PC-9 (cell line): Measurements from ENCODE around the gene PROSER2. TPM values are rescaled to one million over a fixed set of nuclear protein-coding genes. Genes with fewer than 3 reads are reported as not detected.

Experiments
- BruUV-seq: library from RNA; stranded (reverse); fragments of 400-500 nt; replicated peaks from 2 replicates; lab custom pipeline; 2021; lab: Mats Ljungman, UMichigan
- CTCF ChIA-PET: fragments of 300-600 bp; sonication (Branson Sonifier 250); formaldehyde crosslinking; loops from one replicate; lab custom pipeline; 2022; ENCODE audit warnings: antibody characterized with exemption; lab: Charles Lee
- POLR2A ChIA-PET: fragments of 300-600 bp; sonication (Branson Sonifier 250); formaldehyde crosslinking; loops from one replicate; lab custom pipeline; 2022; ENCODE audit warnings: antibody characterized with exemption; ENCODE audit not compliant: unreplicated experiment; lab: Charles Lee
- DNase-seq, 2 experiments: peaks; one replicate each; pipeline versions ENCODE4 v3.0.0 to v3.0.0-alpha.2; 2015 to 2022; ENCODE audit warnings: mixed read lengths in 1 of 2
- H2AFZ ChIP-seq: fragments of 200-600 bp; sonication (generic); 2 replicates; pipeline ENCODE4 v1.8.1; 2017; ENCODE audit warnings: antibody characterized with exemption
- H3F3A ChIP-seq: fragments of 200-600 bp; sonication (generic); 2 replicates; pipeline ENCODE4 v1.8.1; 2017; ENCODE audit warnings: antibody characterized with exemption, mild to moderate bottlenecking, low read depth; ENCODE audit not compliant: insufficient read depth
- H3K27ac ChIP-seq: fragments of 200-600 bp; sonication (generic); 2 replicates; pipeline ENCODE4 v1.6.1; 2016; ENCODE audit warnings: mixed run types
- H3K27me3 ChIP-seq: fragments of 200-600 bp; sonication (generic); 2 replicates; pipeline ENCODE4 v1.6.1; 2016; ENCODE audit warnings: low read depth, mixed run types; ENCODE audit not compliant: insufficient read depth
- H3K36me3 ChIP-seq: fragments of 200-600 bp; sonication (generic); 2 replicates; pipeline ENCODE4 v1.6.1; 2016; ENCODE audit warnings: low read depth, mixed run types
- H3K4me1 ChIP-seq: fragments of 200-600 bp; sonication (generic); replicated peaks from 2 replicates; pipeline ENCODE4 v1.6.1; 2016; ENCODE audit warnings: mixed run types; ENCODE audit not compliant: insufficient read depth
- H3K4me2 ChIP-seq: fragments of 200-600 bp; sonication (generic); 2 replicates; pipeline ENCODE4 v1.6.1; 2017; ENCODE audit warnings: mixed run types
- H3K4me3 ChIP-seq: fragments of 200-600 bp; sonication (generic); 2 replicates; pipeline ENCODE4 v1.6.1; 2016; ENCODE audit warnings: mixed run types
- H3K79me2 ChIP-seq: fragments of 200-600 bp; sonication (generic); 2 replicates; pipeline ENCODE4 v1.6.1; 2017; ENCODE audit warnings: low read depth, mixed run types
- H3K9me2 ChIP-seq: fragments of 200-600 bp; sonication (generic); 2 replicates; pipeline ENCODE4 v1.8.1; 2017; ENCODE audit warnings: mild to moderate bottlenecking; ENCODE audit not compliant: insufficient read depth
- H3K9me3 ChIP-seq: fragments of 200-600 bp; sonication (generic); 2 replicates; pipeline ENCODE4 v1.8.1; 2016; ENCODE audit warnings: low read depth; ENCODE audit not compliant: insufficient read depth
- H4K20me1 ChIP-seq: fragments of 200-600 bp; sonication (generic); 2 replicates; pipeline ENCODE4 v1.8.1; 2017; ENCODE audit not compliant: insufficient read depth
- EZH2 ChIP-seq: fragments of 200-600 bp; sonication (generic); IDR thresholded peaks from 2 replicates; pipeline ENCODE4 v1.8.0; 2017; ENCODE audit warnings: antibody characterized with exemption, low read depth
- intact Hi-C: fragments of 100-400 bp; cut with micrococcal nuclease; formaldehyde crosslinking; loops from one replicate; pipeline ENCODE4 v1.10.0; 2022; ENCODE audit not compliant: unreplicated experiment
- total RNA-seq: library from RNA; stranded (reverse); gene quantifications from 2 replicates; pipeline ENCODE4 v1.2.3, GENCODE V29; 2021
- TF ChIP-seq, protein P1 (sequence below): fragments of 200-600 bp; sonication (generic); conservative IDR thresholded peaks from 2 replicates; pipeline ENCODE4 v1.6.1; 2017; ENCODE audit warnings: mixed run types, antibody characterized with exemption, mild to moderate bottlenecking, moderate library complexity

The PROSER2 gene
- total RNA-seq, 1 experiment from 2014 or later: 66.6 TPM

DNA sequence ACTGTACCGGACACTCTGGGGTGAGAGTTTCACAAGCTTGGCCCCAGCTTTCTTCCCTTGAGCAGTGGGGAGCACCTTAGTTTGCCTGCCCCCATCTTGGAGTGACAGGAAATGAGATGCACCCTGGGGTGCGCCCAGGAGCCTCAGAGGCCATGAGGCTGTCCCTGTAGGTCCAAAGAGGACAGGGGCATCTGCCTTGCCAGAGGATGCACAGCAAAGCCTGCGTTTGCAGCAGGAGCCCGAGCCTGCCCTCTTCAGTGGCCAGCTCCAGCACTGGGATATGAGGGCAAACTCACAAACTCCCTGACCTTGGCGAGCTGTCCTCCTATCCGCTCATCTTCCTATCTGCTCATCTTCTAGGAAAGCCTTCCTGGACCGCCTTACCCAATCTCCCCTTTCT lies 79.5 kb downstream of the PROSER2 start:
- H3K27me3 ChIP-seq: no peaks in the 10 kb centered on the region
- no peaks in the 10 kb centered on the region for H3K79me2 ChIP-seq
- ChIA-PET CTCF (interaction anchor here (0.6 kb wide), 1 partner anchor 117 kb away, joined by 4 read pairs; no protein-coding TSS in a partner anchor), POLR2A (no interaction called here)
- no peaks in the 10 kb centered on the region for H3K9me2 ChIP-seq
- no peaks in the 10 kb centered on the region for H3K9me3 ChIP-seq
- H2AFZ ChIP-seq: no peak overlapping the region
- no peak for TF ChIP-seq EZH2
- TF ChIP-seq, protein P1, sequence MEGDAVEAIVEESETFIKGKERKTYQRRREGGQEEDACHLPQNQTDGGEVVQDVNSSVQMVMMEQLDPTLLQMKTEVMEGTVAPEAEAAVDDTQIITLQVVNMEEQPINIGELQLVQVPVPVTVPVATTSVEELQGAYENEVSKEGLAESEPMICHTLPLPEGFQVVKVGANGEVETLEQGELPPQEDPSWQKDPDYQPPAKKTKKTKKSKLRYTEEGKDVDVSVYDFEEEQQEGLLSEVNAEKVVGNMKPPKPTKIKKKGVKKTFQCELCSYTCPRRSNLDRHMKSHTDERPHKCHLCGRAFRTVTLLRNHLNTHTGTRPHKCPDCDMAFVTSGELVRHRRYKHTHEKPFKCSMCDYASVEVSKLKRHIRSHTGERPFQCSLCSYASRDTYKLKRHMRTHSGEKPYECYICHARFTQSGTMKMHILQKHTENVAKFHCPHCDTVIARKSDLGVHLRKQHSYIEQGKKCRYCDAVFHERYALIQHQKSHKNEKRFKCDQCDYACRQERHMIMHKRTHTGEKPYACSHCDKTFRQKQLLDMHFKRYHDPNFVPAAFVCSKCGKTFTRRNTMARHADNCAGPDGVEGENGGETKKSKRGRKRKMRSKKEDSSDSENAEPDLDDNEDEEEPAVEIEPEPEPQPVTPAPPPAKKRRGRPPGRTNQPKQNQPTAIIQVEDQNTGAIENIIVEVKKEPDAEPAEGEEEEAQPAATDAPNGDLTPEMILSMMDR: no peak
- no peak overlapping the region for H3K27ac ChIP-seq
- peaks cover 20% of the 10 kb centered on the region for H3K4me1 ChIP-seq
- intact Hi-C loops: no loop called here
- no TSS peak for BruUV-seq
- peaks cover 15% of the 10 kb centered on the region for H3F3A ChIP-seq
- no peaks in the 10 kb centered on the region for H3K36me3 ChIP-seq
- H3K4me2 ChIP-seq: no peak overlapping the region
- H3K4me3 ChIP-seq: no peak overlapping the region
- no peak for DNase-seq
- no peaks in the 10 kb centered on the region for H4K20me1 ChIP-seq

DNA sequence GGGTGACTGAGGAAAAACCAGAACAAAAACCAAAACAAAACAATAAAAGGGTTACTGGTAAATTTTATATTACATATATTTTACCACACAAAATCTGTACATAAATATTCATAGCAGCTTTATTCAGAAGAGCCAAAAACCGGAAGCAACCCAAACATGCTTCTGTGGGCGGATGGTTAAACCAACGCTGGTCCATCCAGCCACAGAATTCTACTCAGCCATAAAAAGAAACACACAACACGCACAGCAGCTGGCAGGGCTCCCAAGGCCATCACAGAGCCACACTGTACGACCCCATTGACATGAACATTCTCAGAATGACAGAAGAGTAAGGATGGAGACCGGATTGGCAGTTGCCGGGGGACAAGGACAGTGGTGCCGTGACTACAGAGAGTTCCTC lies 83.6 kb downstream of the PROSER2 start:
- ChIA-PET CTCF (no interaction called here), POLR2A (no interaction called here)
- Histone ChIP-seq H3K27ac (no peak overlapping the region), H2AFZ (no peak overlapping the region), H3K4me3 (no peak overlapping the region), H3K9me3 (no peaks in the 10 kb centered on the region), H3K4me1 (no peaks in the 10 kb centered on the region), H3K27me3 (no peaks in the 10 kb centered on the region), H4K20me1 (no peaks in the 10 kb centered on the region), H3K4me2 (no peak overlapping the region), H3K36me3 (no peaks in the 10 kb centered on the region), H3F3A (no peaks in the 10 kb centered on the region), H3K79me2 (no peaks in the 10 kb centered on the region), H3K9me2 (no peaks in the 10 kb centered on the region)
- TF ChIP-seq, protein P1: no peak
- TF ChIP-seq EZH2: no peak
- no TSS peak for BruUV-seq
- no peak for DNase-seq
- intact Hi-C loops: no loop called here

DNA sequence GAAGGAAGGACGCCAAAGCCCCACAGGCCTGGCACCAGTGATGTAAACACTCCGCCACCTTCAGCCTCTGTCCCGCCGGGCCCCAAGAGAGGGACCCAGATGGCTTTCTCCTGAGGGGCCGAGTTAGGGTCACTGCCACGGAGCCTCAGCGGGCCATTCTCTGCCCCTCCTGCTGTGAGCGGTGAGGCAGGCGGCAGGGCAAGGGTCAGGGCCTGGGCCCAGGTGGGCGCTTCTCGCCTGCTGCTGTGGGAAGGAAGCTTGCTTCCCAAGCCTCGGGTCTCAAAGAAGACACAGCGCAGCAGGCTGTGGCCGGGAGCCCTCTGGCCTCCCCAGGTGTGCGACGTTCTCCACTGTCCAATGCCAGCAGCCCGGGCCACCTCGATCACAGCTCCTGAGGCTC lies 84.8 kb downstream of the PROSER2 start:
- H3K4me1 ChIP-seq: no peaks in the 10 kb centered on the region
- H3K4me3 ChIP-seq: no peak overlapping the region
- H3K9me3 ChIP-seq: no peaks in the 10 kb centered on the region
- H2AFZ ChIP-seq: no peak overlapping the region
- no peak overlapping the region for H3K27ac ChIP-seq
- no peak for DNase-seq
- intact Hi-C loops: no loop called here
- no peaks in the 10 kb centered on the region for H3K79me2 ChIP-seq
- no peaks in the 10 kb centered on the region for H3F3A ChIP-seq
- H3K36me3 ChIP-seq: no peaks in the 10 kb centered on the region
- H3K27me3 ChIP-seq: no peaks in the 10 kb centered on the region
- no peak overlapping the region for H3K4me2 ChIP-seq
- POLR2A ChIA-PET: no interaction called here
- H3K9me2 ChIP-seq: no peaks in the 10 kb centered on the region
- no peaks in the 10 kb centered on the region for H4K20me1 ChIP-seq
- TF ChIP-seq, protein P1: no peak
- no TSS peak for BruUV-seq
- CTCF ChIA-PET: no interaction called here
